Kidney (tissue), 14 donors: ENCODE measurements around the gene TMCC1. TPM values are rescaled to one million over a fixed set of nuclear protein-coding genes. Genes with fewer than 3 reads are reported as not detected.

Experiments used
- DNase-seq, 5 donors: peaks; one replicate each; pipeline ENCODE4 v3.0.0-alpha.2; 2013 to 2020
- FAIRE-seq: peaks from 2 replicates; lab custom pipeline; 2012; peaks lifted over from hg19 to GRCh38; lab: Jason Lieb, UNC
- H3K27ac ChIP-seq, 2 donors: one replicate each; pipeline ENCODE4 v1.7.0; 2013; ENCODE audit warnings: low read depth in 2 of 2, low read length in 2 of 2, inconsistent platforms in 1 of 2
- H3K27me3 ChIP-seq: one replicate; pipeline ENCODE4 v1.7.1; 2013; ENCODE audit warnings: low read length, inconsistent platforms; ENCODE audit not compliant: control insufficient read depth, insufficient read depth
- H3K36me3 ChIP-seq, 3 donors: one replicate each; pipeline versions ENCODE4 v1.7.0 to v1.7.1; 2013; ENCODE audit warnings: low read length in 3 of 3, control low read depth in 1 of 3, inconsistent platforms in 1 of 3; ENCODE audit not compliant: insufficient read depth in 3 of 3, control insufficient read depth in 2 of 3
- H3K4me1 ChIP-seq, 3 donors: one replicate each; pipeline versions ENCODE4 v1.7.0 to v1.7.1; 2013; ENCODE audit warnings: low read length in 3 of 3, inconsistent platforms in 1 of 3, low read depth in 1 of 3; ENCODE audit not compliant: control insufficient read depth in 2 of 3, insufficient read depth in 2 of 3
- H3K4me3 ChIP-seq, 3 donors: one replicate each; pipeline versions ENCODE4 v1.7.0 to v1.8.1; 2013; ENCODE audit warnings: low read length in 3 of 3, control low read depth in 1 of 3, inconsistent platforms in 1 of 3
- H3K9ac ChIP-seq, 3 donors: one replicate each; pipeline versions ENCODE4 v1.7.0 to v1.7.1; 2013; ENCODE audit warnings: low read length in 3 of 3, control low read depth in 1 of 3, inconsistent platforms in 1 of 3
- H3K9me3 ChIP-seq, 3 donors: one replicate each; pipeline versions ENCODE4 v1.7.0 to v1.7.1; 2013; ENCODE audit warnings: low read length in 3 of 3, control low read depth in 1 of 3, inconsistent platforms in 1 of 3; ENCODE audit not compliant: control insufficient read depth in 2 of 3, insufficient read depth in 1 of 3
- intact Hi-C: fragments of 100-400 bp; cut with DNase I; formaldehyde crosslinking; loops from one replicate; pipeline ENCODE4 v1.11.1; 2022
- polyA plus RNA-seq: library from polyadenylated mRNA; stranded (reverse); fragments of 350-450 nt; fragmentation: Illumina TruSeq; extraction: RNeasy Lipid Tissue Mini Kit (QIAGEN cat#74804); gene quantifications from one replicate; pipeline ENCODE4 v1.2.3, GENCODE V29; 2014; ENCODE audit warnings: low read depth, low replicate concordance; ENCODE audit not compliant: insufficient read depth
- total RNA-seq: library from RNA; stranded (reverse); fragmentation: NEBNext Ultra II Directional; extraction: Animal tissue kit (Norgen Biotek cat#: 25700); gene quantifications from one replicate; pipeline ENCODE4 v1.2.1, GENCODE V29; 2021
- TF ChIP-seq, protein P1 (sequence below): IDR thresholded peaks from 3 replicates; pipeline ENCODE4 v1.5.1; 2012; ENCODE audit warnings: mild to moderate bottlenecking, moderate library complexity, borderline replicate concordance; ENCODE audit not compliant: insufficient read depth; ENCODE audit errors: extremely low read depth
- donor health status: control.
- donor health status: control.
- donor health status: control.
- donor health status: control.
- donor health status: control.
- donor health status: DM: yes; HTN: yes; CAD: no.
- donor health status: Normal renal cell carcinoma (clear cell type).

TMCC1 gene
- total and polyA plus RNA-seq, 2 donors from 2014 or later: 8.4 to 42.4 TPM

- Histone ChIP-seq H3K4me3 (no peak overlapping the region), H3K9ac (no peak overlapping the region), H3K4me1 (peaks cover 0 to 2% (median 0%) of the 10 kb centered on the region in 3 donors), H3K27me3 (no peaks in the 10 kb centered on the region), H3K27ac (no peak overlapping the region), H3K36me3 (no peaks in the 10 kb centered on the region), H3K9me3 (no peaks in the 10 kb centered on the region)
- FAIRE-seq (no peak), DNase-seq (no peak)
- intact Hi-C loops: no loop called here
- TF ChIP-seq, protein P1, sequence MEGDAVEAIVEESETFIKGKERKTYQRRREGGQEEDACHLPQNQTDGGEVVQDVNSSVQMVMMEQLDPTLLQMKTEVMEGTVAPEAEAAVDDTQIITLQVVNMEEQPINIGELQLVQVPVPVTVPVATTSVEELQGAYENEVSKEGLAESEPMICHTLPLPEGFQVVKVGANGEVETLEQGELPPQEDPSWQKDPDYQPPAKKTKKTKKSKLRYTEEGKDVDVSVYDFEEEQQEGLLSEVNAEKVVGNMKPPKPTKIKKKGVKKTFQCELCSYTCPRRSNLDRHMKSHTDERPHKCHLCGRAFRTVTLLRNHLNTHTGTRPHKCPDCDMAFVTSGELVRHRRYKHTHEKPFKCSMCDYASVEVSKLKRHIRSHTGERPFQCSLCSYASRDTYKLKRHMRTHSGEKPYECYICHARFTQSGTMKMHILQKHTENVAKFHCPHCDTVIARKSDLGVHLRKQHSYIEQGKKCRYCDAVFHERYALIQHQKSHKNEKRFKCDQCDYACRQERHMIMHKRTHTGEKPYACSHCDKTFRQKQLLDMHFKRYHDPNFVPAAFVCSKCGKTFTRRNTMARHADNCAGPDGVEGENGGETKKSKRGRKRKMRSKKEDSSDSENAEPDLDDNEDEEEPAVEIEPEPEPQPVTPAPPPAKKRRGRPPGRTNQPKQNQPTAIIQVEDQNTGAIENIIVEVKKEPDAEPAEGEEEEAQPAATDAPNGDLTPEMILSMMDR: no peak
These were observed 123.9 kb downstream of the TMCC1 start for GRCh38 chr3:129769616-129770015.

GRCh38 chr3:129768728-129769127, 124.8 kb downstream of the TMCC1 start:
- no peaks in the 10 kb centered on the region for H3K36me3 ChIP-seq
- no peak overlapping the region for H3K4me3 ChIP-seq
- H3K9ac ChIP-seq: no peak overlapping the region
- intact Hi-C loops: no loop called here
- H3K27me3 ChIP-seq: no peaks in the 10 kb centered on the region
- DNase-seq (no peak), FAIRE-seq (no peak)
- peaks cover 0 to 6% (median 2%) of the 10 kb centered on the region in 3 donors for H3K4me1 ChIP-seq
- no peaks in the 10 kb centered on the region for H3K9me3 ChIP-seq
- TF ChIP-seq, protein P1: no peak
- no peak overlapping the region for H3K27ac ChIP-seq

GRCh38 chr3:129766135-129766534, 127.4 kb downstream of the TMCC1 start:
- no peaks in the 10 kb centered on the region for H3K36me3 ChIP-seq
- intact Hi-C loops: no loop called here
- no peak for DNase-seq
- peaks cover 0 to 6% (median 2%) of the 10 kb centered on the region in 3 donors for H3K4me1 ChIP-seq
- no peak overlapping the region for H3K4me3 ChIP-seq
- TF ChIP-seq, protein P1: no peak
- no peak overlapping the region for H3K9ac ChIP-seq
- no peak overlapping the region for H3K27ac ChIP-seq
- H3K27me3 ChIP-seq: no peaks in the 10 kb centered on the region
- no peak for FAIRE-seq
- H3K9me3 ChIP-seq: no peaks in the 10 kb centered on the region

- no peak overlapping the region for H3K4me3 ChIP-seq
- no peaks in the 10 kb centered on the region for H3K27me3 ChIP-seq
- no peak overlapping the region for H3K9ac ChIP-seq
- TF ChIP-seq, protein P1: no peak
- peaks cover 0 to 6% (median 2%) of the 10 kb centered on the region in 3 donors for H3K4me1 ChIP-seq
- FAIRE-seq (no peak), DNase-seq (no peak)
- intact Hi-C loops: no loop called here
- H3K27ac ChIP-seq: no peak overlapping the region
- no peaks in the 10 kb centered on the region for H3K9me3 ChIP-seq
- no peaks in the 10 kb centered on the region for H3K36me3 ChIP-seq
These were observed 129.4 kb downstream of the TMCC1 start for GRCh38 chr3:129764090-129764489.
